Measurements from ENCODE around the gene NUDT6.

The NUDT6 gene

GRCh38 chr4:122932763-122933162, 10.4 kb upstream of the NUDT6 start:
- no peak overlapping the region for H3K27ac ChIP-seq
- no peak for TF ChIP-seq ZFX (IDR thresholded peaks at IDR 0.05)
- TF ChIP-seq, protein P1, sequence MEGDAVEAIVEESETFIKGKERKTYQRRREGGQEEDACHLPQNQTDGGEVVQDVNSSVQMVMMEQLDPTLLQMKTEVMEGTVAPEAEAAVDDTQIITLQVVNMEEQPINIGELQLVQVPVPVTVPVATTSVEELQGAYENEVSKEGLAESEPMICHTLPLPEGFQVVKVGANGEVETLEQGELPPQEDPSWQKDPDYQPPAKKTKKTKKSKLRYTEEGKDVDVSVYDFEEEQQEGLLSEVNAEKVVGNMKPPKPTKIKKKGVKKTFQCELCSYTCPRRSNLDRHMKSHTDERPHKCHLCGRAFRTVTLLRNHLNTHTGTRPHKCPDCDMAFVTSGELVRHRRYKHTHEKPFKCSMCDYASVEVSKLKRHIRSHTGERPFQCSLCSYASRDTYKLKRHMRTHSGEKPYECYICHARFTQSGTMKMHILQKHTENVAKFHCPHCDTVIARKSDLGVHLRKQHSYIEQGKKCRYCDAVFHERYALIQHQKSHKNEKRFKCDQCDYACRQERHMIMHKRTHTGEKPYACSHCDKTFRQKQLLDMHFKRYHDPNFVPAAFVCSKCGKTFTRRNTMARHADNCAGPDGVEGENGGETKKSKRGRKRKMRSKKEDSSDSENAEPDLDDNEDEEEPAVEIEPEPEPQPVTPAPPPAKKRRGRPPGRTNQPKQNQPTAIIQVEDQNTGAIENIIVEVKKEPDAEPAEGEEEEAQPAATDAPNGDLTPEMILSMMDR (conservative IDR thresholded peaks at IDR 0.05), result no peak

GRCh38 chr4:122930862-122931261, 8.5 kb upstream of the NUDT6 start:
- no peak overlapping the region for H3K27ac ChIP-seq
- TF ChIP-seq, protein P1 (conservative IDR thresholded peaks at IDR 0.05), result peak; percentile 69
- TF ChIP-seq ZFX (IDR thresholded peaks at IDR 0.05), result no peak

DNA sequence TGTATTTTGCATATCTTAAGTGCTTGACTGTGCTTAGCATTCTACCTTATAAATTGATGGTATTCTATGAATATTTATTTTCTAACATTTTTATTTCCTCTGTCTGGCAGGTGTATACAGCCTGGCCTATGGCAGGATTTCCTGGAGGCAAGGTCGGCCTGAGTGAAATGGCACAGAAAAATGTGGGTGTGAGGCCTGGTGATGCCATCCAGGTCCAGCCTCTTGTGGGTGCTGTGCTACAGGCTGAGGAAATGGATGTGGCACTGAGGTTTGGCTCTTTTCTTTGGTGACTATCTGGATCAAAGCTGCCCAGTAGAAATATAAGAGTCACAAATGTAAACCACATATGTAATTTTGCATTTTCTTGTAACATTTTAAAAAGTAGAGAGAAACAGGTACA, 6.5 kb upstream of the NUDT6 start:
- TF ChIP-seq ZFX (IDR thresholded peaks at IDR 0.05), result no peak
- TF ChIP-seq, protein P1 (conservative IDR thresholded peaks at IDR 0.05), result no peak
- H3K27ac ChIP-seq, result no peak overlapping the region

DNA sequence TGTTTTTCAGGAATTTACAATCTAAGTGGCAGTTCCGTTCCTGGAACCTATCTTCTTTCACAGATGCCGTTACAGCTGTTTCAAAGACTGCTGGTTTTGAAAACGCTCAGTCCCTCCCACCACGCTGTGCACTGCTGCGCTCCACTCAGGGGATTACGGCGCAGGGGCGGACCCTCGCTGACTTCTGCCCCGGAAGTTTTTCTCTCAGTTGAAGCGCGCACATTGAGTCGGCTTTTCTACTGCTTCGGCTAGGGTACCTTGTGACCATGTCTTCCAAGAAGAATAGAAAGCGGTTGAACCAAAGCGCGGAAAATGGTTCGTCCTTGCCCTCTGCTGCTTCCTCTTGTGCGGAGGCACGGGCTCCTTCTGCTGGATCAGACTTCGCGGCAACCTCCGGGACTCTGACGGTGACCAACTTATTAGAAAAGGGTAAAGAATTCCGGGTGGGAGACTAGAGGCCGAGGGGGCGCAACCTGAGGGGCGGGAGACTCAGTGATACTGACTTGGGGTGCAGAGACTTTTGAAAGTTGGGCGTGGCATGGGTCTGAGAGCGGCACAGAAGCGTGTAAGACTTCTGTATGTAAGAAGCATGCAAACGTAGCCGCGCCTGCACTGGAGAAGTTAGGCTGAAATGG, 597 bp upstream of the NUDT6 start:
- TF ChIP-seq ZFX (IDR thresholded peaks at IDR 0.05), result no peak
- TF ChIP-seq, protein P1 (conservative IDR thresholded peaks at IDR 0.05), result no peak
- peak overlapping the region; percentile 85 for H3K27ac ChIP-seq

DNA sequence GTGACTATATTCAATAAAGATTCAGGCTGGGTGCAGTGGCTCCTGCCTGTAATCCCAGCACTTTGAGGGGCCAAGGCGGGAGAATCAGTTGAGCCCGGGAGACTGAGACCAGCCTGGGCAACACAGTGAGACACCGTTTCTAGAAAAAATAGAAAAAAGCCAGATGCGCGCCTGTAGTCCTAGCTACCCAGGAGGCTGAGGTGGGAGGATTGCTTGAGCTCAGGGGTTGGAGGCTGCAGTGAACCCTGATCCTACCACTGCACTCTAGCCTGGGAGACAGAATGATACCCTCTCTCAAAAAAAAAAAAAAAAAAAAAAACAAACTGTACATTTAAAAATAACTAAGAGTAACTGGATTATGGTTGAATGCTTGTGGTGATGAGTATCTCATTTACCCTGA, 1.1 kb downstream of the NUDT6 start:
- no peak overlapping the region for H3K27ac ChIP-seq
- TF ChIP-seq, protein P1 (conservative IDR thresholded peaks at IDR 0.05), result no peak
- TF ChIP-seq ZFX (IDR thresholded peaks at IDR 0.05), result no peak

- TF ChIP-seq, protein P1 (conservative IDR thresholded peaks at IDR 0.05), result no peak
- no peak for TF ChIP-seq ZFX (IDR thresholded peaks at IDR 0.05)
- no peak overlapping the region for H3K27ac ChIP-seq
Measured at GRCh38 chr4:122920473-122920872, 1.9 kb downstream of the NUDT6 start.

- no peak overlapping the region for H3K27ac ChIP-seq
- no peak for TF ChIP-seq ZFX (IDR thresholded peaks at IDR 0.05)
- TF ChIP-seq, protein P1 (conservative IDR thresholded peaks at IDR 0.05), result no peak
Measured at GRCh38 chr4:122917731-122918130, 4.7 kb downstream of the NUDT6 start.
